SU-DHL-6 (cell line): ENCODE results near the gene PTTG1.

ENCODE experiments used
- H2AFZ ChIP-seq: fragments of 200-600 bp; sonication (generic); 2 replicates; pipeline ENCODE4 v1.6.1; 2014; ENCODE audit warnings: low read depth, mild to moderate bottlenecking, moderate library complexity, mixed read lengths, antibody characterized with exemption, low read length; ENCODE audit not compliant: severe bottlenecking
- H3F3A ChIP-seq: fragments of 200-600 bp; shearing (Covaris generic); 2 replicates; pipeline ENCODE4 v1.6.0; 2016; ENCODE audit warnings: antibody characterized with exemption, mild to moderate bottlenecking; ENCODE audit not compliant: insufficient read depth
- H3K27ac ChIP-seq: fragments of 200-600 bp; sonication (generic); 2 replicates; pipeline ENCODE4 v1.5.1; 2016; ENCODE audit warnings: low read depth, mild to moderate bottlenecking, low read length, moderate library complexity, mixed read lengths
- H3K27me3 ChIP-seq: fragments of 200-600 bp; sonication (generic), shearing (Covaris generic); 2 replicates; pipeline ENCODE4 v1.6.0; 2014; ENCODE audit warnings: mild to moderate bottlenecking, low read length
- H3K36me3 ChIP-seq: fragments of 200-600 bp; sonication (generic); 2 replicates; pipeline ENCODE4 v1.6.1; 2014; ENCODE audit warnings: mild to moderate bottlenecking, low read length, mixed read lengths
- H3K4me2 ChIP-seq: fragments of 300-600, 200-600 bp; shearing (Covaris generic), sonication (generic); 2 replicates; pipeline ENCODE4 v1.6.0; 2014; ENCODE audit warnings: low read length, low read depth, mild to moderate bottlenecking; ENCODE audit not compliant: poor library complexity, severe bottlenecking
- H3K4me3 ChIP-seq: fragments of 200-600 bp; sonication (generic); 2 replicates; pipeline ENCODE4 v1.5.1; 2014; ENCODE audit warnings: antibody characterized with exemption, low read length, mild to moderate bottlenecking, mixed read lengths; ENCODE audit not compliant: insufficient read depth, poor library complexity, severe bottlenecking
- H3K79me2 ChIP-seq: fragments of 200-600 bp; sonication (generic); 2 replicates; pipeline ENCODE4 v1.6.1; 2014; ENCODE audit warnings: mild to moderate bottlenecking, low read length, moderate library complexity; ENCODE audit not compliant: insufficient read depth
- H3K9ac ChIP-seq: fragments of 200-600 bp; sonication (generic); 2 replicates; pipeline ENCODE4 v1.7.0; 2014; ENCODE audit warnings: mild to moderate bottlenecking, low read length
- H3K9me2 ChIP-seq: fragments of 200-600 bp; sonication (generic); replicated peaks from 2 replicates; pipeline ENCODE4 v1.6.1; 2014; ENCODE audit warnings: low read length; ENCODE audit not compliant: insufficient read depth
- H3K9me3 ChIP-seq: fragments of 200-600 bp; sonication (generic); 2 replicates; pipeline ENCODE4 v1.6.1; 2014; ENCODE audit warnings: low read length, mixed read lengths; ENCODE audit not compliant: insufficient read depth
- H4K20me1 ChIP-seq: fragments of 200-600 bp; sonication (generic); 2 replicates; pipeline ENCODE4 v1.6.1; 2014; ENCODE audit warnings: low read depth, mild to moderate bottlenecking, antibody characterized with exemption, low read length, moderate library complexity, mixed read lengths
- CTCF ChIP-seq: fragments of 200-600 bp; sonication (generic); IDR thresholded peaks from one replicate; pipeline ENCODE4 v1.5.1; 2017; ENCODE audit warnings: antibody characterized with exemption, mild to moderate bottlenecking, low read length, moderate library complexity; ENCODE audit not compliant: insufficient read depth, poor library complexity, severe bottlenecking
- EZH2phosphoT487 ChIP-seq: fragments of 200-600 bp; sonication (generic), shearing (Covaris generic); conservative IDR thresholded peaks from 2 replicates; pipeline ENCODE4 v1.6.1; 2018; ENCODE audit warnings: mild to moderate bottlenecking, antibody characterized with exemption, low read length, moderate library complexity, mixed read lengths

The PTTG1 gene

GRCh38 chr5:160458806-160459800 is 37.4 kb downstream of the PTTG1 start:
- no peaks in the 10 kb centered on the region for H3K9me2 ChIP-seq
- H3K4me2 ChIP-seq = no peak overlapping the region
- H3K9me3 ChIP-seq = no peaks in the 10 kb centered on the region
- no peaks in the 10 kb centered on the region for H3K36me3 ChIP-seq
- H3F3A ChIP-seq = no peaks in the 10 kb centered on the region
- no peak overlapping the region for H3K4me3 ChIP-seq
- no peaks in the 10 kb centered on the region for H3K27me3 ChIP-seq
- H3K9ac ChIP-seq = no peak overlapping the region
- no peaks in the 10 kb centered on the region for H3K79me2 ChIP-seq
- H4K20me1 ChIP-seq = no peaks in the 10 kb centered on the region
- no peak overlapping the region for H2AFZ ChIP-seq
- H3K27ac ChIP-seq = no peak overlapping the region
- TF ChIP-seq EZH2phosphoT487 (no peak), CTCF (no peak)

GRCh38 chr5:160460377-160461049 is 38.9 kb downstream of the PTTG1 start:
- Histone ChIP-seq H3K9ac (no peak overlapping the region), H3K36me3 (no peaks in the 10 kb centered on the region), H3K9me3 (no peaks in the 10 kb centered on the region), H3K4me3 (no peak overlapping the region), H2AFZ (no peak overlapping the region), H3K27ac (no peak overlapping the region), H4K20me1 (no peaks in the 10 kb centered on the region), H3K79me2 (no peaks in the 10 kb centered on the region), H3K27me3 (no peaks in the 10 kb centered on the region), H3K9me2 (no peaks in the 10 kb centered on the region), H3F3A (no peaks in the 10 kb centered on the region), H3K4me2 (no peak overlapping the region)
- TF ChIP-seq CTCF = peak; percentile 33
- no peak for TF ChIP-seq EZH2phosphoT487

GRCh38 chr5:160461378-160461777 is 39.7 kb downstream of the PTTG1 start:
- Histone ChIP-seq H3K27ac (no peak overlapping the region), H3F3A (no peaks in the 10 kb centered on the region), H3K4me2 (no peak overlapping the region), H3K27me3 (no peaks in the 10 kb centered on the region), H3K4me3 (no peak overlapping the region), H3K9me3 (no peaks in the 10 kb centered on the region), H2AFZ (no peak overlapping the region), H3K79me2 (no peaks in the 10 kb centered on the region), H3K9me2 (no peaks in the 10 kb centered on the region), H3K36me3 (no peaks in the 10 kb centered on the region), H4K20me1 (no peaks in the 10 kb centered on the region), H3K9ac (no peak overlapping the region)
- no peak for TF ChIP-seq EZH2phosphoT487
- TF ChIP-seq CTCF = no peak
